Ramos (cell line): ENCODE measurements around the gene CACNA1I.

Experiments used
- in situ Hi-C: fragments of 300-500 bp; cut with MboI; formaldehyde crosslinking; loops from one replicate; pipeline ENCODE4 v1.14.3; 2022; ENCODE audit warnings: low sequenced_read_pairs; ENCODE audit not compliant: unreplicated experiment

CACNA1I gene

DNA sequence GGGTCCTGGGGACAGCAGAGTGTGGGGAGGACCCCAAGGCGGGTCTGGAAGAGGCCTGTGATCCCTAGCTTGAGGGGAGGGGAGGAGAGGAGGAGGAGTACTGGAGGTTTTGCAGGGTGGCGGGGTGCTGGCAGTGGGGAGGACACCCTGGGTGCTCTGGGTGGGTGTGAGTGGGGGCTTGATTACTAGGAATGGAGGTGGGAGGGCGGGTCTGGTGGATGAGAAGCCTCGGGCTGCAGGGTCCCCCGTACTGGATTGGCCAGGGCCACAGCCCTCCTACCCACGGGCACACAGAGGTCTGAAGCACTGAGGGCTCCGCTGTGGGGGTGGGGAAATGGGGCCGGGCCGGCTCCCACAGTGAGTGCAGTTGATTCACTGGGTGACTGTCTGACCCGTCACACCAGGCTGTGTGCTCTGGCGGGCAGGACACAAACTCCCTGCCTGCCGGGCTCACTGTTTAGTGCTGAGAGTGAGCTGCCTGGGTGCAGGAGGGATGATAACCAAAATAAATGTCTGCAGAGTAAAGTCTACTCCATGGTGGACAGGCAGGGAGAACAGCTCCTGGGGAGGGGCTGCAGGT is 114.2 kb downstream of the CACNA1I start:
- in situ Hi-C loops, result no loop called here

DNA sequence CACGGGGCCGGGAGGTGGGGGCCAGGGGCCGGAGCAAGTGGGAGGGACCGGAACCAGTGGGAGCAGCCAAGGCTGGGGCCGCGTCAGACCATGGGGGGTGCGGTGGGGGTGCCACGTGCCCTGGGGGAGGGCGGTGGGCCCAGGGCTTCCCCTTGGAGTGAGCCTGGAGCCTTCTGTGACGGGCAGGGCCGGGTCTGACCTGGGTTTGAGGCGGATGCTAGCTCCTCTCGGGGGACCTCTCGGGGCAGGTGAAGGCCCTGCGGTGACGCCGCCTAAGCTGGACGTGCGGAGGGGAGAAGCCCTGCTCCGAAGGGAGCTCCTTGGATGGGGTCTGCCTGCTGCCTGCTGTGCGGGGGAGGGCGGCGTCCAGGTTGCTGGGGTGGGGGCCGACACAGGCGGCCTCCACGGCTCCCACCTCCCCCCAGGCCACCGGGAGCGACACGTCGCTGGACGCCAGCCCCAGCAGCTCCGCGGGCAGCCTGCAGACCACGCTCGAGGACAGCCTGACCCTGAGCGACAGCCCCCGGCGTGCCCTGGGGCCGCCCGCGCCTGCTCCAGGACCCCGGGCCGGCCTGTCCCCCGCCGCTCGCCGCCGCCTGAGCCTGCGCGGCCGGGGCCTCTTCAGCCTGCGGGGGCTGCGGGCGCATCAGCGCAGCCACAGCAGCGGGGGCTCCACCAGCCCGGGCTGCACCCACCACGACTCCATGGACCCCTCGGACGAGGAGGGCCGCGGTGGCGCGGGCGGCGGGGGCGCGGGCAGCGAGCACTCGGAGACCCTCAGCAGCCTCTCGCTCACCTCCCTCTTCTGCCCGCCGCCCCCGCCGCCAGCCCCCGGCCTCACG is 115.0 kb downstream of the CACNA1I start:
- in situ Hi-C loops, result no loop called here

DNA sequence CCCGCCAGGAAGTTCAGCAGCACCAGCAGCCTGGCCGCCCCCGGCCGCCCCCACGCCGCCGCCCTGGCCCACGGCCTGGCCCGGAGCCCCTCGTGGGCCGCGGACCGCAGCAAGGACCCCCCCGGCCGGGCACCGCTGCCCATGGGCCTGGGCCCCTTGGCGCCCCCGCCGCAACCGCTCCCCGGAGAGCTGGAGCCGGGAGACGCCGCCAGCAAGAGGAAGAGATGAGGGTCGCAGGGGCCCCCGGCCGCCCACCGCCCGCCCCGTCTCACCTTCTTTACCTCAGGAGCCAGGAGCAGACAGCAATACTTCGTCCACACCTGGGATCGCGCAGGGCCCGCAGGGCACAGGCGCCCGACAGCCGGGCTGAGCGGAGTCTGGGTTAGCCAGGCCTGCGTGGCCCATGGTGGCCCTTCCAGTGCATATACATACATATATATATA is 115.6 kb downstream of the CACNA1I start:
- in situ Hi-C loops, result no loop called here

DNA sequence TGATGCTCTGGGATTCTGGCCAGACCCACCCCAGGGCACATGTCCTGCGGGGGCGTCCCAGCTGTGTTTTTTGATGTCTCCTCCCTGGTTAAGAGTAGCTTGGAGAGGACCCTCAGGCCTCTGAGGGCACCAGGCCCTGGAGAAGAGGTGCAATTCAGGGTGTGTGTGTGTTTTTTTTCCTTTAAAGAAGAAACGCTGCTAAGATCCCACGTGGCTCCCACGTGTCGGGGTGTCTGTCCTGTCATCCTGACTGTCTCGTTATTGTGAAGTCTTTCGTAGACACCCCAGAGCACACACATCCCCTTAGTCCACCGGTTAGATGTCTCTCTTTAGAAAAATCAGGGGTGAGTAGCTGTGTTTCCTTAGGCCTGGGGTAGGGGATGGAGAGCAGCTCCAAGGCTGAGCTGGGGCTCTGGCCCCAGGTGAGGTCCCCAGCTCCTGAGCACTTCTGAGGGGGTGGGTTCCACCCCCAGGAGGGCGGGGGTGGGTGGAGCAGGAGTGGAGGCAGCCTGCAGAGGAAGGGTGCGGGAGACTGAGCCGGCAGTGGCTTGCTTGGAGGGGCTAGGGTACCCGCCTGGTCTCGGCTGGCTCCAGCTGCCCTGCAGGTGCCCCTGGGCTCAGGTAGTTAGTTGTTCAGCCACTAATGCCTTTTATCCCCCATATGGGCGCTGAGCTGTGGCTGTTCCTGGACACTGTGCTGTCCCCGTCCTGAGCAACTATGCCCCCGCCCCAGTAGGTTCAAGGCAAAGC is 116.4 kb downstream of the CACNA1I start:
- in situ Hi-C loops, result no loop called here

GRCh38 chr22:39688186-39688785 is 117.7 kb downstream of the CACNA1I start:
- in situ Hi-C loops, result no loop called here

DNA sequence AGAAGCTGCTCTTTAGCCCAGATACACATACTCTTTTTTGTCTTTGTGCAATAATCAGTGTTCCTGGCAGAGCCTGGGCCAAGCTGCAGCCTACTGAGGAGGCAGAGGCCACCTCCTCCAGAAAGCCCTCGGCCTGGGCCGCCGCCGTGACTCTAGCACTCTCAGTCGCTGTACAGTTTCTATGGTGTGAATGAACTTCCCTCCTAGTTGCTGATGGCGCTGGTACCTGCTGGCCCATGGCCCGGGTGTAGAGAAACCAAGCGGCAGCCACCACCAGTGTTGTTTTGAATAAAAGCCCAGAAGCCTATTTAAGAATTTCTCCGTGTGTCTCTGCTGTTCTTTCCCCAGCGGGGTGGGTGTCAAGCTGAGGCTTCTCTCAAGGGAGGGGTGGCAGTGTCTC is 118.9 kb downstream of the CACNA1I start:
- in situ Hi-C loops, result no loop called here

GRCh38 chr22:39690881-39691605 is 120.5 kb downstream of the CACNA1I start:
- in situ Hi-C loops, result no loop called here

DNA sequence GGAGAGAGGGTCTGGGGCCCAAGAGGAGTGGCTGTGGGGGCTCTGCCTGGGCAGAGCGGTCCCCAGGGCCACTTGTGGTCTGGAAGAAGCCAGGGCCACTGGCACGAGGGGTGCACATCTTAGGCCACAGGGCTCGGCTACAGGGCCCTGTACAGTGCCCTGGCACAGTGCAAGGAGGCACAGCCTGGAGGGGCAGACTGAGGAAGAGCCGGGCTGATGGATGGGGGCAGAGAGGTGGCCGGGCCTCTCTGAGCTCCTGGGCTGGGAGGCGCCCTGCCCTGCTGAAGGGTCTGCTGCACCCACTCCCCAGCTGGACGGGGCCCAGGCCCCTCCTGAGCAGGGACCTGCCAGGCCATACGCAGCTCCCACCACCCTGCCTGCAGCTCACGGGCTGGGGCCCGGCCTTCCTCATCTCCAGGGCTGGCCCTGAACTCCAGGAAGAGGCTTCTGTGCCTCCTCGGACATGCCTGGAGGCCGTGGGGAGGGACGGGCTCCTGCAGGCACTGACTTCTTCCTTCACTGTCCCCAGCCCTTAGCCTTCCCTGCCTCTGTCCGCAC is 123.5 kb downstream of the CACNA1I start:
- in situ Hi-C loops, result no loop called here

GRCh38 chr22:39697790-39698430 is 127.4 kb downstream of the CACNA1I start:
- in situ Hi-C loops, result no loop called here

GRCh38 chr22:39699631-39700360 is 129.2 kb downstream of the CACNA1I start:
- in situ Hi-C loops, result no loop called here

- in situ Hi-C loops, result no loop called here
These were observed 130.0 kb downstream of the CACNA1I start for GRCh38 chr22:39700565-39700964.

GRCh38 chr22:39703091-39703490 is 132.5 kb downstream of the CACNA1I start:
- in situ Hi-C loops, result no loop called here

- in situ Hi-C loops, result no loop called here
These were observed 133.5 kb downstream of the CACNA1I start for GRCh38 chr22:39703928-39704639.

DNA sequence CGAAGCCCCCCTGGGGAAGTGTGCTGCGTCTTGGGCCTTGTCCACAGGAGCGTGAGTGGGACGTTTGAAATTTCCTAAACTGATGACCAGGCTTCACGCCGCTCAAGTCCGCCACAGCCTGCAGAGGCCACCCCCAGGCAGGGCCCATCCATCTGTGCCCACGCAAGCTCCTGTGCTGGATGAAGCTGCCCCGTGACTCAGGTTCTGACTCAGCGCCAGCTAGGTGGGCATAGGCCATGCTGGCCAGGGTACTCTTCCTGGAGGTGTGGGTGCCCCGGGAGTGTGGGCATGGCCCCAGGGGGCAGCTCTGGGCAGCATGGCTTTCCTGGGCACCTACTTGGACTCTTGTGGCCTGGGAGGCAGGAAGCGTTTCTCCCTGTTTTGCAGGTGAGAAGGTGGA is 134.8 kb downstream of the CACNA1I start:
- in situ Hi-C loops, result no loop called here

DNA sequence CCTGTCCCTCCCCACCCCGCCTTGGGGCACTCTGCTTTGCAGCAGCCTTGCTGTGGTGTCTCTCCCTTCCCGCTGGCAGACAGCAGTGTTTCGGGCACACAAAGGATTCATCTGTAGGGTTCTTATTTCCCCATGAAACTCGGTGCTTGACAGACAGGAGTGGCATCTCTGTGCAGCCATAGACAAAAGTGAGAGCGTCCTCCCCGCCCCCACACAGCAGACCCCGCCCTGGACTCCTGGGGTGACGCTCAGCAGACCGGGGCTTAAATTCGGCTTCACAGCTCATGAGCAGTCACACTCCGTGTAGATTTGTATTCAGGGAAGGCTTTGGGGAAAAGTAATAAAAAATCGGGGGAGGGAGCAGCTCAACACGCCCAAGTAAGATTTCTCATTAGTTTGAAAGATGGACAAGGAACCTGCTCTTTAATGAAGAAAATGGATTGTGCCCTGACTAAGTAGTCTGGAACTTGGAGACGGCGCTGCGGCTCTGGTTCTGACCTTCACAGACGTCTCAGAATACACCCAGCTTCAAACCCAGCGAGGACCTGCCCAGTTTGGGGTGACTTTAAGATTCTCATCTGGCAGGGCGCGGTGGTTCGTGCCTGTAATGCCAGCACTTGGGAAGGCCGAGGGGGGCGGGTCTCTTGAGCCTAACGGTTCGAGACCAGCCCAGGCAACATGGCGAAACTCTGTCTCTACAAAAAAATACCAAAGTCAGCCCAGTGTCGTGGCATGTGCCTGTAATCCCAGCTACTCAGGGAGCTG is 136.0 kb downstream of the CACNA1I start:
- in situ Hi-C loops, result no loop called here

DNA sequence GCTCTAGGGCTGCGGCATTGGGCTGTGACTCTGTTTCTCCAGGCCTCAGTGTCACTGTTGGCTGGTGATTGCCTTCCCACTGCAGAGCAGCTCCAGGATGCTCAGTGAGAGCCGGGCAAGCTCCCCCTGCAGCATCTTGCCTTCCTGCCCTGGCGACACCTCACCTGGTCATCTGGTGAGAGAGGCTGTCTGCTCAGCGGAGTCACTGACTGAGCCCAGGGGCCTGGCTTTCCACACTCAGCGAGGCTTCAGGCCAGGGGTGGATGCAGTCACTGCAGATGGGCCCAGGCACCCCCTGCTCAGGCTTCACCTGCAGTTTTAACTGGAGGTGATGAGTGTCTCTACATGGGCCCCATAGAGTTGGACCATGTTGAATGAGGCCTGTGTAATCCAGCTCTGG is 136.8 kb downstream of the CACNA1I start:
- in situ Hi-C loops, result no loop called here

DNA sequence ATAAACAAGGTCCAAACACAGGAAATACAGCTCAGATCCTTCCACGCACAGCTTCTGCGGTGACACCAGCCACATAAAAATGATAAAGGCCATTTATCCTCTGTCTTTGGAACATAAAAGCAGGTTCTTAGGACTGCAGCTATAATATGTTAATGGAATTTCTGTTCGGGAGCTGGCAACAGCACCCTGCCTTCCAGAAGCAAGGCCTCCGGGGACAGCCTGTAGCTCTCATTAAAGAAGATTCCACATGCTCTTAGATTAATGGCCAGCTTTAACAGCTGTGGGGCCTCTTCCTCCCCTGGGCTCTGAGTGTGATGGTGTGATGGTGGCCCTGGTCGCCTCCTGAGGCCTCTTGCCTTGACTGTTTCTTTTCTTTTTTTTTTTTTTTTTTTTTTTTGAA is 137.3 kb downstream of the CACNA1I start:
- in situ Hi-C loops, result no loop called here
